ENCODE measurements around the gene PRUNE2.

PRUNE2 gene

GRCh38 chr9:76637416-76637815, 268.5 kb downstream of the PRUNE2 start:
- no peak for DNase-seq (ENCODE audit: low read depth)
- no peak overlapping the region for H3K4me3 ChIP-seq (ENCODE audit: control insufficient read depth, low read depth, low read length)
- TF ChIP-seq CTCF (conservative IDR thresholded peaks at IDR 0.05; ENCODE audit: control insufficient read depth, insufficient read depth, low read depth, low read length), result no peak

- no peak for TF ChIP-seq CTCF (conservative IDR thresholded peaks at IDR 0.05; ENCODE audit: control insufficient read depth, insufficient read depth, low read depth, low read length)
- peak; percentile 79 for DNase-seq (ENCODE audit: low read depth)
- no peak overlapping the region for H3K4me3 ChIP-seq (ENCODE audit: control insufficient read depth, low read depth, low read length)
Measured at GRCh38 chr9:76634356-76635054, 271.4 kb downstream of the PRUNE2 start.

- no peak for TF ChIP-seq CTCF (conservative IDR thresholded peaks at IDR 0.05; ENCODE audit: control insufficient read depth, insufficient read depth, low read depth, low read length)
- no peak overlapping the region for H3K4me3 ChIP-seq (ENCODE audit: control insufficient read depth, low read depth, low read length)
- DNase-seq (ENCODE audit: low read depth), result no peak
Measured at GRCh38 chr9:76630916-76631315, 275.0 kb downstream of the PRUNE2 start.

GRCh38 chr9:76629205-76629990, 276.5 kb downstream of the PRUNE2 start:
- no peak for DNase-seq (ENCODE audit: low read depth)
- H3K4me3 ChIP-seq (ENCODE audit: control insufficient read depth, low read depth, low read length), result no peak overlapping the region
- no peak for TF ChIP-seq CTCF (conservative IDR thresholded peaks at IDR 0.05; ENCODE audit: control insufficient read depth, insufficient read depth, low read depth, low read length)

- no peak for TF ChIP-seq CTCF (conservative IDR thresholded peaks at IDR 0.05; ENCODE audit: control insufficient read depth, insufficient read depth, low read depth, low read length)
- DNase-seq (ENCODE audit: low read depth), result no peak
- H3K4me3 ChIP-seq (ENCODE audit: control insufficient read depth, low read depth, low read length), result no peak overlapping the region
Measured at GRCh38 chr9:76628155-76628554, 277.8 kb downstream of the PRUNE2 start.

- TF ChIP-seq CTCF (conservative IDR thresholded peaks at IDR 0.05; ENCODE audit: control insufficient read depth, insufficient read depth, low read depth, low read length), result no peak
- no peak for DNase-seq (ENCODE audit: low read depth)
- no peak overlapping the region for H3K4me3 ChIP-seq (ENCODE audit: control insufficient read depth, low read depth, low read length)
Measured at GRCh38 chr9:76626980-76627379, 278.9 kb downstream of the PRUNE2 start.

Data from fibroblast of mammary gland (primary cell).